SIG-M5 treated with dmso at 0.1 percent for 504 hours (cell line): ENCODE data around the gene PDIA4.
"Not testable (repeated sequence)": the region's sequence is repeated elsewhere in the genome, so short reads cannot be mapped to it uniquely, and the experiment has no call there.

Experiments used
- DNase-seq: peaks from one replicate; lab custom pipeline; 2025; ENCODE audit not compliant: unreplicated experiment; lab: John Stamatoyannopoulos, UW

Gene PDIA4

DNA sequence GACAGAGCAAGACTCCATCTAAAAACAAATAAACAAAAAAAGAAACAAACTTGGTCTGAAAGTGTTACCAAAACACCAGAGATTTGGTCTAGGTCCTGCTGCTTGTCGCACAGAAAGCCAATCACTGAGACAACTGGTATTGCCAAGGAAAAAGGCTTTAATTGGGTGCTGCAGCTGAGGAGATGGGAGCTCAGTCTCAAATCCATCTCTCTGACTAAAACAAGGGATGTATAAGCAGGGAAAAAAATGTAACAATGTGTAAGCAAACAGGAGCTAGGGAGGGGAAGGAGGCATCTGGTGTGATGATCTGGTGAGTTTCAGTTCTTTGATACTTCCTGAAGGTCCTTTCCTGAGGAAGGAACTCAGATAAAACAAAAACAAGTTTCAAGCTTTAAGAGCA lies 8.4 kb upstream of the PDIA4 start:
- no peak for DNase-seq

DNA sequence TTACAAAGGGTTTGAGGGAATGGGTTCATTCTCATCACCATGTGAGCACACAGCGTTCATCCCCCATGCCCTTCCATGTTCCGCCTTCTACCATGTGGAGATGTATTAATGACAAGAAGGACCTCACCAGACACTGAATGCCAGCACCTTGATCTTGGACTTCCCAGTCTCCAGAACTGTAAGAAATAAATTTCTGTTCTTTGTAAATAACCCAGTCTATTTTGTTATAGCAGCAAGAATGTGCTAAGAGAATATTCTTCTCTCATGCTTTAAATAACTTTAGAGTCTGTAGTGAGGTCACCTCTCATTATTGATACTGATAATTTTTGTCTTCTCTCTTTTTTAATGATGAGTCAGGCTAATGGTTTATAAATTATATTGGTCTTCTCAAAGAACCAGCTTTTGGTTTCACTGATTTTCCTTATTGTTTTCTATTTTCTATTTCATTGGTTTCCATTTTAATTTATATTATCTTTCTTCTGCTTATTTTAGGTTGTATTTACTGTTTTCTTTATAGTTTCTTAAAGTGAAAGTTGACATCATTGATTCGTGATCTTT lies 3.1 kb upstream of the PDIA4 start:
- DNase-seq: no peak

DNA sequence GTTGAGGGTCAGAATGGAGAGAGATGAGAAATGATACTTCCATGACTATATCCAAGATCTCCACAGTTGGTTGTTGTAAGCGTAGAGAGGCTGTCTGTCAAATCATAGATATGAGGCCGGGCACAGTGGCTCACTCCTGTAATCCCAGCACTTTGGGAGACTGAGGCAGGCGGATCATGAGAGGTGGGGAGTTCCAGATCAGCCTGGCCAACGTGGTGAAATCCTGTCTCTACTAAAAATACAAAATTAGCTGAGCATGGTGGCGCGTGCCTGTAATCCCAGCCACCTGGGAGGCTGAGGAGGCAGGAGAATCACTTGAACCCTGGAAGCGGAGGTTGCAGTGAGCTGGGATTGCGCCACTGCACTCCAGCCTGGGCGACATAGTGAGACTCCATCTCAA lies 2.1 kb upstream of the PDIA4 start:
- not testable (repeated sequence) for DNase-seq

DNA sequence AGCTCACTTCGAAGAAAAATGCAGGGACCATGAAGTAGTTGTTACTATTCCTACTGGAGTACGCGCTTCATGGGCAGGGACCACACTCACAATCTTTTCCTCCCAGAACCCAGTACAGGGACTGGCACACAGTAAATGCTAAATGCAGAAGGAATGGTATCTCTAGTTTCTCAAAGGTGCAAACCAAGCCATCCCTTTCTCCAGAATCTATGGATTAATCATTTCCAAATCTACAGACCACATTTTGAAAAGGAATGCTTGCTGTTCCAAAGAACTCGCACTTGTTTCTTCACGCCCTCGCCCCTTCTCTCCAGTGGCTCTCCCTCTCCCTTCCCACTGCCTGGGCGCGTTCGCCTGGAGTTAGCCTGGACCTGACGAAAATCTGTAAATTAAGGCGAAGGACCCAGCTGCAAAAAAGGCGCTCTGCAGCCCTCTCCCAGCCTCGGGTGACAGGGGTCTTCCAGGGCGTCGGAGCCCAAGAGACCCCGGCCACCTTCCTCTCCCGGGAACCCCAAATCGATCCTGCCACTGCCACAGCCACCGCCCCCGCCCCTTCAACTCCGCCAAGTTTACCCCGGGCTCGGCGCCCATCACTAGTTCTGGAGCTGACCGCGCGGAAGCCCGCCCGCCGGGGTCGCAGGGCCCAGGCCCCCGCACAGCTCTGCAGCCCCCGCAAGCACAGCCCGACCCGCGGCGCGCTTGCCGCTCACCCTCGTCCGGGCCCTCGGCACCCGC lies 527 bp downstream of the PDIA4 start:
- no peak for DNase-seq

DNA sequence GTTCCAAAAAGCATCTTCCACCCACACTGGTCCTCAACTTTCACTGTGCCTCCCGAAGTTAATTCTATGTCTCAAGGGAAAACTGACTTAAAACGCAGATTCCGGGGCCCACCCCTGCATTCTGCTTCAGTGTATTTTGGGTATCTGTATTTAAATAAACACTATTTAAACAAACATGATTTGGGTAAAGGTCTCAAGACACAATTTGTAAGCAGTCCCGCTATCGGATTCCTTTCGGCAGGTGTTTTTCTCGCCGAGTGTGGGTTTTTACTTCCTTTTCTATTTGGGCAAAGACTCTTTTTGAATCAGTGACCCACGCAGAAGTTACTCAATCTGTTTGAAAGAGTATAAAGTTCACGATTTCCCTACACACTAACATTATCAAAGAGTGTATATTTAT lies 1.2 kb downstream of the PDIA4 start:
- DNase-seq: peak; percentile 25

DNA sequence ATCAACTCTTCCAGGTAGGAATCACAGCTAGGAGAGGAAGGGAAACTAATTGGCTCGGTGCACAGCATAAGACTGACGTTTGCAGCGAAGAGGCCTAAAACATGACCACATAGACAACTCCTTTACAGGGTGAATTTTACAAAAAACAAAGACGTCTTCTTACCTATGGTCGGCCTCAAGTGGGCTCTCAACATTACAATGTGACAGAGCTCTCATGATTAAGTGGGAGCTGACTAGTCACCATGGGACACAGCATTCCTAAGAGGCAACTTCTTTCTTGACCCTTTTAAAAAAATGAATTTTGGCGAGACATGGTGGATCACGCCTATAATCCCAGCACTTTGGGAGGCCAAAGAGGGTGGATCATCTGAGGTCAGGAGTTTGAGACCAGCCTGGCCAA lies 4.6 kb downstream of the PDIA4 start:
- DNase-seq: no peak

DNA sequence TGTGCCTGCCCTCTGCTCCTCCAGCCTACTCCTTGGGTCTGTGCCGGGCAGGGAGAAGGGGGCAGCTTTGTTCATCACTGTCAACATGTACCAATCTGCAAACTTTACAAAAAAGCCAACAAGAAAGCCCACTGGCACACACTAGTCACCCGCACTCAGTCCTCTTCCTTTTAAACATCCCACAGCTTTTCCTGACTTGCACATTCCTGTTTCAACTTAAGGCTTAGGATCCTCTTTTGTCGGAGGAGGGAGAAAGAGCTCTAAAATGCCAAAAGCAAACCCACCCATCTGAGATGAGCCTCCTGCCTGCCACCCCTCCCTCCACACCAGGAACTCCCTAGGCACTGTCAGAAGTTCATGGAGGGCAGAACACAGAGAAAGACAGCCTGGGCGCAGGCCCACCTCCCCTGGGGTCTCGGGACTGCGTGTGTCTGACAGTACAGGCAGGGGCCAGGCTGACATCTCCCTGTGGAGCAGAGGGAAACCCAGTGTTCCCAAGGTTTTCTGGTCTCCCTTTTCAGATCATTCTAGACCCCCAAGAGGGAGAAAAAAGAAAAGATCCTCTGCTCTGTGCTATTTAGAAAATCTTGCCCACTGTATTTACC lies 5.4 kb downstream of the PDIA4 start:
- no peak for DNase-seq

DNA sequence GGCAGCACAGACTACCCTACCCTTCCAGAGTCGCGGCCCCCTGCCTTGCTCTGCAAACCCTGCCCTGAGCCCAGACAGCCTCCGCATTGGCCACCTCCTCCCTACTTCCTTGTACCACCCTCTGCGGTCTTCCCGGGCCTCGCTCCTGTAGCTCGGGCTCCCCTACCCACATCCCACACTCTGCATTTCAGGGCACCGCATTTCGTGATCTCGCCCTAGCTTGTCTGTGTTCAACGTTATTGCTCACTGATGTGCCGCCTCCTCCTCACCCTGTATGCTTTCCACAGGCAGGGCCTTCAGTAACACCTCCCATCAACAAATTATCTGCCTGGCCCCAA lies 6.6 kb downstream of the PDIA4 start:
- no peak for DNase-seq

DNA sequence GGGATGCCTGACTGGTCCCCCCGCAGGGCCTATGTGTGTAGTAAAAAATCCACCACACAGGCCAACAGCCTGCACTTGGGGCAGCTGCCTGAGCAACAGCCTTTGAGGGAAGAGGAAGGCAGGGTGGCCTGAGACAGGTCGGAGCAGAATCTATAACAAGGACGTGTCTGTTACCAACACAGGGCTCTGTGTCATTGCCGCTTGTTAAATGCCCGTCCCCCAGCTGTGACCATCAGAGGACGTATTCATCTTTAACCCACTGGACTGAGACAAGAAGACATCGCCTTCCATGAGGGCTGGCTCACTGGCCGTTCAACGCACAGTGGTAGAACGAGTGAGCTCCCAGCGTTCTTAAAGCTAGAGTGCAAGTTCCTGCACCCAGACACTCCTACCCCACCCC lies 7.8 kb downstream of the PDIA4 start:
- no peak for DNase-seq

DNA sequence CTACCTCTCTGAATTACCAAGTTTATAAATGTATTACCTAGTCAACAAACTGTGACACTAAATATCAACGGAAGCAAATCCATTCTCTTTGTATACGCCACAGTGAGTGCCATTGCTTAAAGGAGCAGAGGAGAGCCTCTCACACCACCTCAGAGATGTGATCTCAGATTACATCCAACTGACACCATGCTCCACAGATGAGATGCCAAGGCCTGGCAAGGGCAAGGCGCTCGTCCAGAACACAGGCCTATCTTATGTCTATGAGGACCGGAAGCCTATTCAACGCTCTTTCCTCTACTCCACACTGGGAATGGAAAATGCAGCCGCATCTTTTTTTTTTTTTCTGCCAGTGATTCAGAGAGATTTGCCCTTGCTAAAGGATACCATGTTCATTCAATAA lies 11.4 kb downstream of the PDIA4 start:
- DNase-seq: no peak

DNA sequence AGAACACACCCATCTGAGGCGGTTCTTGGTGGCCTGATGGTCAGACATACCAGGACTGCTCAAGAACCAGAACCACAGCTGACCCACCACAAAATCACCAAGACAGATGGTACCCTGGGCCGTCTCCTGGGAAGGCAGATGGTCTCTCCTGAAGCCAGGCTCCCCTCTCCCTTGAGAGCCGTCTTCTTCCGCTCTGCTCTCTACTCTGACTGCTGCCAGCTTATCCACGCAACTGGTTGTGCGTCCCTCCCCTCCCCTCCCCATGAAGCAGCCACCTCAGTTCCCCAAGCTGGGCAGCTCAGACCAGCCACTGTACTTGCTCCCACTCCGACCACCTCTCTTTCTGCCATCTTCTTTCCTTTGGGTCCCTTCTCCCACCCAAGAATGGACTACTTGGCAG lies 14.0 kb downstream of the PDIA4 start:
- no peak for DNase-seq

DNA sequence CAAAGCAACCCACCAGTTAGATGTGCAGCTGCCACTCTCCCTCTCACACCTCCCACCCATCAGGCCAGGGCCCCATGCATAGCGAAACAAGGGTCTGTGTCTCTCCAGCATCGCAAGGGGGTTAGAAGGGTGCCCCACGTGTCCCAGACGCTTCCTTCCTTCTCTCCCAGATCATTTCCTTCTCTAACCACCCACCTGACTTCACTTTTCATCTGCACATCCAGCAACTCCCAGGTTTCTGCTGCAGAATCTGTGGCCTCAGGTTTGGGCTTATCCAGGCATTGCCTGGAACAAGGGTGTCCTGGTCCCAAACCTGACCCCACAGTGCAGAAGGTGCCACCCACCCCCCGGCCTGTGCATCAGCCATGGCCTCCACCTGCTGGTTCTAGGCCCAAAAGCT lies 14.4 kb downstream of the PDIA4 start:
- DNase-seq: no peak

DNA sequence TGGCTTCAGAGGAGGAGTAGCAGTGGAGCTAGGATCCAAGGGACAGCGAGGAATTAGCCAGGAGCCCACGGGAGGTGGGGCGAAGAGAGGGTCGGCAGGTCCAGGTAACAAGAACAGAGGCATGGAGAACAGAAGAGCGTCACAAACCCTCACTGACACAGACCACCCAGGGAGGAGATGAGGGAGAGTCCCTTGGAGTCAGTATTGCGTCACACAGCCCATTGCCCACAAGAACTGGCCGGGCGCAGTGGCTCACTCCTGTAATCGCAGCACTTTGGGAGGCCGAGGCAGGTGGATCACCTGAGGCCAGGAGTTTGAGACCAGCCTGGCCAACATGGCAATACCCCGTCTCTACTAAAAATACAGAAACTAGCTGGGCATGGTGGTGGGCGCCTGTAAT lies 15.6 kb downstream of the PDIA4 start:
- not testable (repeated sequence) for DNase-seq

DNA sequence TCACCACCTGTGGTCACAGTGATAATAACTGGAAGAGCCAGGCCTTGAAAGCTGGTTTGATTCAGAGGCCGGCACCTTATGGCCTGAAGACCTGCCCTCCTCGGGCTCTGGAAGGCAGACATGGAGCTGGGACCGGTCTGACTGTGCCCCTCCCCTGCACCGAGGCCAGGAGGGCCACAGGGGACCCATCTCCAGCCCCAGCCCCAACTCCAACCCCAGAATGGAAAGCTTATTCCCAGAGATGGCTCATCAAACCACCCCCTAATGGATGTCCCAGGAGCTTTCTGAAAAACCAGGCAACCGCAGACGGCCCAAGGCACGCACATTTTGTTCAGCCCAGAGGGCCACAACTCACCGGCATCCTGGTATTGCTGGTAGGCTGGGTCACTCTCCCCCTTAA lies 16.8 kb downstream of the PDIA4 start:
- no peak for DNase-seq

DNA sequence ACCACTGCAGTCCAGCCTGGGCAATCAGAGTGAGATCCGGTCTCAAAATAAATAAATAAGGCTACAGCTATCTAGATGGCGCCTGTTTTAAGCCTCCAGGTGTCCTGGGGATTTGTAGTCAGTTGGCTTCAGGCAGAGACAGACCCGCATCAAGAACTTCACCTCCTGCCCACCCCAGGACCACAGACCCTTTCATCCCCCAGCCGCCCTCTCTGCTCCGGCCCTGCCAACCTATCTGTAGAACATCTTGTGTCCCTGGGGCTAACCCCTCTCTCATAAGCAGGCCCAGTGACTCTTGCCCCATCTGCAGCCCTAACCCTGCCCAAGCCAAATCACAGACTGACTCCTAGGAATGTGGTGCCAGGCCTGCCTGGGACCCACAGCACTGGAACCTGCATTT lies 17.9 kb downstream of the PDIA4 start:
- DNase-seq: no peak

DNA sequence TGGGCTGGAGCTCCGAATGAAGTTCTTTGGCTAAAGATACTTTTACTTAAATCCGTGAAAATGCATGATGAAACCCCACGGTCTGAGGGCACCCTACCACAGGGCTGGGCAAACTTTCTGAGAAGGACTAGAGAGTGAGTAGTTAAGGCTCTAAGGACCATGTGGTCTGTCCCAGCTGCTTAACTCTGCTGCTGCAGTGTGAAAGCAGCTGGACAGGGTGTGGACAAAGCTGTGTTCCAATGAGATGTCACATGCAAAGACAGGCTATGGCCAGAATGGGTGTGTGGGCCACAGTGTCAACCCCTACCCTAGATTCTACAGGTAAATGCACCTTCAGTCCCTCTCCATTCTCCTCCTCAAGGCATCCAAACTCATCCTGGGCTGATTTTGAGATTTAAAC lies 18.8 kb downstream of the PDIA4 start:
- no peak for DNase-seq

DNA sequence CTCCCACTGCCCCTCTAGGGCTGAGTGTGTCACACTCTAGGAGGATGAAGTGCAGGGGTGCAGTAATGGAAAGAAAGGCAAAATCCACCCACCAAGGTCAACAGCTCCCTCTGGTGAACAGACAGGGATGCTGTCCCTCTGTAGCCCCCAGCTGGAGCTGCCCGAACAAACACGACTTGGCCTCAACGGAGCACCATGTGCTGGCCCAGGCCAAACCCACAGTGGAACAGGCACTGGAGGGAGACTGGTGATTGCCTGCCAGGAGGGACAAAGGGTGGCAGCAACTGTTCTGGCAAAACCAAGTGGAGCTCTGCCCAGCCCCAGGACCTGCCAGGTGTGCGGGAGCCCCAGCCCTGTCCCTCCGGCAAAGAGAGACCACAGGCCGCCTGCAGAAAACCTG lies 20.7 kb downstream of the PDIA4 start:
- DNase-seq: no peak

DNA sequence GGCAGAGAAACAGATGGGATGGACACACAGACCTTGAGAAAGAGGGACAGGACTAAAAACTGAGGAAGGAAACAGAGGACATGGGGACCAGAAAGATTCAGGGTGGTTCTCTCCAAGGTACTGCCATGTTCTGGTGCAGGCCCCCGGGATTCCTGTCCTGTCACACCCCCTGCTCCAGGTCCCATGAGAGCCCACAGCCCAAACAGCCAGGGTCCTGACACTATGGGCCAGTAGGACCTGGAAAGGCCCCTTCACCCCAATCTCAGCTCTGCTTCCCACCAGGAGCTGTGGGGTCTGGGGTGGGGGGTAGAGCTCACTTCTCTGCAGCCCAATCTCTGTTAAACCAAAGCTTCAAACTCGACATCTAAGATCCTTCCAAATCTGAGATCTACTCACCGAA lies 21.2 kb downstream of the PDIA4 start:
- DNase-seq: no peak

DNA sequence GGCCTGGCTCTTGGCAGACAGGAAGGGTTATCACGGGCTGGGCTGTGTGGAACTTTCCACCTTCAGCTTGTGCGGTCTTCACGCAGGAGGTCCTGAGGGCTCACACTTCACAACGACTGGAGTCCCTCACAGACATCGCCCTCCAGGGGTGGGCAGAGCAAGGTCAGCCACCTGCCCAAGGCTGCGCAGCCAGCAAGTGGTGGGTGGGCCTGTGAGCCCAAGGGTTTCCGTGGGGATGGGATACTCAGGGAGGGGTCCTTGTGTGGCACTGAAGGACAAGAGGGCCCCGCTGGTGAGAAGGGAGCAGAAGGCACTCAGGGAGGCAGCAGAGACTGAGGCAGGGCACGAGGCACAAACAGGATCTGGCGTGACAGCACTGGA lies 22.0 kb downstream of the PDIA4 start:
- no peak for DNase-seq

DNA sequence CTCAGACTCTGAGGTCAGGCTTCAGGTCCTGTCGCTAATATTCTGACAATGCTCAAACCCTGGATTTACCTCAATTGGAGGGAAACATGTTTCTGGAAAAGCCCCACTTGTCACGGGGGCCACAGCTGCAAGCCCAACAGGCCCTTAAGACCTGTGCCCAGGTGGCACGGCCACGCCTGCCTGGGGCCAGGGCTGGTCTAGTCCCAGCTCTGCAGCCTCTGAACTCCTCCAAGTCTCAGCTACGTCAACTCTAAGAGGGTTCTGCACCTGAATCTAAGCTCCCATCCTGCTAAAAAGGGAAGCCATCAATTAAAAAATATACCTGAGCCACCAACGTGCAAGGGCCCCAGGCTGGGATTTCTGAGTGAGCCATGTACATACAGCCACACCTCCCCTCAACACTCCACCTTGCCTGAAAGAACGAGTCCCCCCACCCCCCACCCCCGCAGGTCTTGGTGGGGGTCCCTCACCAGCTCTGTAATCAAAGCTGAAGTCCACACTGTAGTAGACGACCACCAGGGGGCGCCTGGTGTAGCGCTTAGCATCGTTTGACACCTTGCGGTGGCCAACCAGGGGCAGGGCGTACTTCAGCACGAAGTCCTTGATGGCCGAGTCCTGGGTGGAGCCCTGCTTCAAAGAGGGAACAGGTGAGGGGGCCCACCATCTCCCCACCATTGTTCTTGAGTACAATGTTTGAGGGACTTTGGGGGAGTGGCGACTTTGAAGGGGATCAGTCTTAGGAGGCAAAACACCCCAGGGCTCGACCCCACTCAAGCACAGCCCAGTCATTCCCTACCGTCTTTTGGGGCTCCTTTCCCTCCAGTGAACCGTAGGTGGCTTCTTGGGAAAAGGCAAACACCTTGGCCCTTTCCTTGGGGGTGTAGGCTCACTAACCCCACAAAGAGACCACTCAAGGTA lies 22.6 kb downstream of the PDIA4 start:
- no peak for DNase-seq

DNA sequence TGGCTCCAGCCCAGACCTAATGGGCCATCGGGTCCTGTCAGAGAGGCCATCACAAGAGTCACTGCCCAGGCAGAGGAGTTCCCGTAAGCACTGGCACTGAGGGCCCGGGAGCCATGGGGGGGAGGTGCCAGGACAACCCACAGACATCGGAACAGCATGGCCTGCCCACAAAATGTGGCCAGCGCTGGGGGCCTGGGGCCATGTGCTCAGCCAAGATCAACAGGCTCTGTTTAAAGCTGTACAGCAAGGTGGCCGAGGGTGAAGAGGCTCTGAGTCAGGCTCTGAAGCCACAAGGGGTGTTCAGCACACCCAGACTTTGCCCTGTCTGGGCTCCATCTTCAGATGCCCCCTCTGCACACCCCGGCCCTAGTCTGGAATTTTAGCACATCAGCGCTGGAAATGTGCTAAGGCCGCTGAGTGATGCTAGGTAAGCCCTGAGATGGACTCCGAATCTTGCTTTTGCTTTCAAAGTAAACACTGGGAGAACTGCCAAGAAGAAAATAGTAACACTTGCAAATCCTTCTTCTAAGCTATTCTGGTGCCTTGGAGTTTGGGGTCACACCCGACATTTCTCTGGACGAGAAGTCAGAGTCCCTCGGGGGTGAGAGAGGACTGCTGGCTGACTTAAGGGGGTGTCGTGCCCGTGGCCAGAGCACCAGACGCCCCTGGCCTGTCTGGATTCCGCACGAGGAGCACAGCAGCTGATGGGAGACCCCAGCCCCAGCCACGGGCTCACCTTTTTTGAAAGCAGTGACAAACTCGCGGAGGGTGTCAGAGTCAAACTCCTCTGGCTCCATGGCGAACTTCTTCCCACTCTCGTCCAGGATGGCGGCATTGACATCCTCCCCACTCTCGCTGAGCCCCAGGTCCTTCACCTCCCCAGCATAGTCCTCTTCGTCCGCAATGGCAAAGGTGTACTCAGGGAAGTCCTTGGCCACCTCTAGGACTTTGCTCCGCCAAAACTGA lies 23.6 kb downstream of the PDIA4 start:
- DNase-seq: no peak
